HG02981 (cell line): Measurements from ENCODE around the gene SULT4A1.

Experiments used
- ATAC-seq: cut with Tn5 transposase; IDR thresholded peaks from one replicate; pipeline ENCODE4 v1.9.1; 2021; ENCODE audit warnings: mild to moderate bottlenecking, moderate library complexity; ENCODE audit not compliant: unreplicated experiment

Gene SULT4A1

DNA sequence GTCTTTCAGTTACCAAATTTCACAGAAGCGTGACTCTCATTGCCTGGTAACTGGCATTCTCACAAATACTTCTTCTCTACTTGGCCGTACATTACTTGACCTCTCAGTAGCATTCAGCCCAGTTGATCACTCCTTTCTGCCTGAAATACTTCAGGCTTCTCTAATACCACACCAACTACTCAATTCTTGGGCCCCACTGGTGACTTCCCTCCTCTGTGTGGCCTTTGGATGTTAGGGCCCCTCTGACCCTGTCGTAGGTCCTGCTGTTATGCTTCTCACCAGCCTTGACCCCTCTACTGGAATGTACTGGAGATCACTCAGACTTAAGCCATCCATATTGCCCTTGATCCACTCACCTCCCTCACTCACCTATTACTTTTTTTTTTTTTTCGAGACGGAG is 48.0 kb downstream of the SULT4A1 start:
- no peak for ATAC-seq

DNA sequence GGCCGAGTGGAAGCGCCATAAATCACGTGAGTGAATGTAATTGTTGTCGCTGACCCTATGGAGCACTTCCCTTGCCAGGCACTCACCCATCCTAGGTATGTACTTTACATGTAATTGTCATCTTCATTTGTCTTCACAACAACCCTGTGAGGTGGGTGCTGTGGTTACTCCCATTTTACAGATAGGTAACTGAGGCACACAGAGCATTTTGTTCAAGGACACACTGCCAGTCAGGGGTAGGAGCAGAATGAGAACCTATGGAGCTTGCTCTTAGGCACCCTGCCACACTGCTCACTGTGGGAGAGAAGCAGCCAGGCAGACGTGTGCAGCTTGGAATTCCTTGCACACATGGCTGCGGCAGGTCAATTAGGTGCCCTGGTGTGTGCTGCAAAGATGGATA is 49.4 kb downstream of the SULT4A1 start:
- no peak for ATAC-seq

DNA sequence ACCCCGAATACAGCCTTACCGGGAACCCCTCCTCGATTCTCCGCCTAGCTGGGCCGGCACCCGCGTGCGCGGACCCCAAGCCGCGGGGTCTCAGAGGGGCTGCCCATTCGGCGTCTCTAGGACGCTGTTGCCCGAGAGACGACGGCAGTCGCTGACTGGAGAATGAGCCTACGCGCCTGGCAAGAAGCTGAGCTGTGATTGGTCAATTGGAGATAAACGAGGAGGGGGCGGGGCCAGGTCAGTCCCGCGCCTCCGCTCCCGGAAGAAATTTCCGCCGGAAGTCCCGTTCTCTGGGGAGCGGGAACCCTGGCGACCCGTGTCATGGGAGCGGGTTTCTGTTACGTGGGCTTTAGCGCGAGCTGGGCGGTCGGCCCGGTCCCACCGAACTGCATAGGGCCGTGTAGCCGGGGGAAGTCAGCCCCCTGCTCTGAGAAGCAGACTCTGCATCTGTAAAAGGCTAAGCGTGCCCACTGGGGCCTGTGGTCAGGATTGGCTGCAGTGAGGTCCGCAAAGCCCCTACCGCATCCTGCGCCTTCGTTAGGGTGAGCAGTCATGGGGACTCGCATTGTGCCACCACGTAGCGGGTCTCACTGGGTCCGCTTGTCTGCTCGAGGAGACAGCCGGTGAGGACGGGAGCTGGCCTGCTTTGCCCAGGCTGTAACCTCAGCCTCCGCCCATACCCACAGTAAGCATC is 50.0 kb downstream of the SULT4A1 start, which contains the start of gene EFCAB6:
EFCAB6 (minus strand) TSS at position 157 of the 694 bp plus-strand sequence. CDS start 29,987 bp downstream, outside the sequence.
- peak; percentile 89 for ATAC-seq

DNA sequence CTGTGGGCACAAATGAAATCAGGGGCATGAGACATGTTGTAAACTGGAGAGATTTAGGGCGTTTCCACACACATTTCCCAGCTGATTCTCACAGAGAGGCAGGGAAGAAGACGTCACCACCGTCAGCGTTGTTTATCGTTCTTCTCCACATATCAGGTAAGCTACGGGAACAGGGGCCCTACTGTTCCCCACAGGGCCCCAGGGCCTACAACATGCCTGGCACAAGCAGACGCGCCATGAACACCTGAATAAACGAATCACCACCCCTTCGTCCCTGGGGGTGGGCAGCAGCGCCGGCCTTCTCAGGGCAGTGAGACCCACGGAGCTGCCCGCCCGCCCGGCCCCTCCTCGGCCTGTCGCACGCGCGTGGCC is 50.5 kb downstream of the SULT4A1 start:
- ATAC-seq: peak; percentile 16

DNA sequence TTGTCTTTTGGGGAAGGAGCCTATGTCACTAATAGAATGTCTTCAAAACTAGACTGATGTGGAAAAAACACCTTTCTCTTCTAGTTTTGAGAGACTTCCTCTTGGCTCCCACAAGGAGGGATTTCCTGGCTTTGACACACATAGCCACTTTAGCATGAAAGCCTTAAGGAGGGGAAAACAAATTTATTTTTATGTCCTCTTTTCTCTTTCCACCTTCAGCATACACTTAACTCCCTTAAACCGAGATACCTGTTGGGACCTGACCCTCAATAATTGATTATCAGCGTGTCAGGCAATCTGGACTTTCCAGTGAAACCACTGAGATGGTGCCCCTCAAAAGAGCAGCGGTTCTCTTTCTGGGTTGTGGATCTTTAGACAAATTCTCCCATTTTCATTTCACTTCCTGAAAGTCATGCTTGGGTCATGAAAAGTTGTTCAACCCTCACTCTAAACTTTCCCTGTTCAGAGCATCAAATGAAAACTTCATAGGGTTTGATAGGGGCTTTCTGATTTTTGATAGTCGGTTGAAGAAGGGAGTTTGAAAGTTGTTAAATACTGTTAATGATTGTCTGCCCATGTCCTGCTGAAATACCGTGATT is 59.3 kb downstream of the SULT4A1 start:
- ATAC-seq: no peak

DNA sequence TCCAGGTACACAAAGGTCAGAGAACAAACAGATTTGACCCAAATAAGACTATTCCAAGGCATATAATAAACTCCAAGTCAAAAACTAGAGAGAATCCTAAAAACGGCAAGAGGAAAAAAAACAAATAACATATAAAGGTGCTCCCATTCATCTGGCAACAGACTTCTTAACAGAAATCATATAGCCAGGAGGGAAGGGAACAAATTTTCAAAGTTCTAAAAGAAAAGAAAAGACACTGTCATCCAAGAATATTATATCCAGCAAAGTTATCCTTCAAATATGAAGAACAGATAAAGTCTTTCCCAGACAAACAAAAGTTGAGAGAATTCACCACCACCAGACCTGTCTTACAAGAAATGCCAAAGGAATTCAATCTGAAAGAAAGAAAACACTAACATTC is 61.3 kb downstream of the SULT4A1 start:
- no peak for ATAC-seq

DNA sequence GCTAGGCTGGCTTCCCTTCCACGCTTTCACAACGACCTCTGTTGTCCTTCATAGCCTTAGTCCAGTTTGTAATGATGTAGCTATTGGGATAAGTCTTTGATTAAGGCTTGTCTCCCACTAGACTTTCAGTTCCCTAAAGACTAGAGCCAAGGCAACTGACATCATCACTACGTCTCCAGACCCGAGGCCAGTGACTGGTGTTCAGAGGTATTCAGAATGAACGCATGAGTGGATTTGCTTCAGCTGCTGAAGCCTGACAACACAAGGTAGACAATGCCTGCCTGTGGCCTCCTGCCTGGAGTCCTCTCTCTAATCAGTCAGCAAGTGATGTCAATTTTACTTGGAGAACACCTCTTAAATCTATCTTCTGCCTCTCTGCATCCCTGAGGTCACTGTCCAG is 63.8 kb downstream of the SULT4A1 start:
- no peak for ATAC-seq

DNA sequence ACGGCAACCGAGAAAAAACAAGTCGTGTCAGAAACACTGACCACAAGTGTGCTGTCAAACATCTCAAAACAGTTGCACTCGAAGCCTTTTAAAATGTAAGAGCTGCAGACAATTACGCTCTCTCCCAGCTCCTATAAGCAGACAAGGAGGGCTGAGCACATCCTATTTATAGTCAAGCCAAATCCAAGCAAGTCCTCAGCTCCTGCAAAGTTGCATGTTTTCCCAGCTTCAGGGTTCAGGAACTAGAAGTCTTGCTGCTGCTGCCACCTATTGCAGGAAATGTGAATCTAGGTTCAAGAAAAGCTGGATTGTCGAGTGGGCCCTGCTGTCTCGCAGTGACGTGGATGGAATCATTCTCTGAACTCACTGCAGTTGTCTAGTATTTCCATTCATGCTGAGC is 65.7 kb downstream of the SULT4A1 start:
- no peak for ATAC-seq

DNA sequence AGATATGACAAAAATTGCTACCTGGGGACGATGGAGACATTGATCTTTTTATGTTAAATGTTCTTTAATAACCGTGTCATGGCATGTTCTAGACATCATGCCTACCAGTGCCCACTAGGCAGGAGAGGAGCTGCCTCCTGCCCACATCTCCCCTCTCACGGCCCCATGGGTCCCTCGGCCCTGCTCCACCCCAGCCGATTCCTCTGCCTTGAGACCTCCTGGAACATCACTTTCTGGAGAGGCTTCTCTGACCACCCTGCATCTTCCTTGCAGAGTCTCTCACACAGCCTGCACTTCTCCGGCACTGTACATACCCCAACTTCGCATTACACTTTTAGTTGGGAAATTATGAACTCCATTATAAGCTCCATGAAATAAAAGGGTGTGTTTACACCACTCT is 67.0 kb downstream of the SULT4A1 start:
- ATAC-seq: no peak

DNA sequence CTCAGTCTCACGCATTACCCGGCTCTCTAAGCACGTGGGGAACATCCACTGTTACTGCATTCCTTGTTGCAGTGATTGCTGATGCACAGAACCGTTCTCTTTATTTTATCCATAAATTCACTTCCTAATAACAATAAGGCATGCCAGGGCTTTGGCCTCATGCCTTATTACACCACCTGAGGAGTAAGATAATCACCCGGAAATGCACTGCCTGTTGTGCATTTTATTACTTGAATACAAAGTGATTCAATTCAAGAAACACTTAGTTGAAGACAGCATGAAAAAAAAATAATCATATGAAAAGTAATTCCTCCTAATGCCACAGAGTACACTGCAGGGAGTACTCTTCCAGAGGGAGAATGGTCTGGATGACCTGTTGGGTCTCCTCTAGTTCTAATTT is 69.4 kb downstream of the SULT4A1 start:
- ATAC-seq: no peak

DNA sequence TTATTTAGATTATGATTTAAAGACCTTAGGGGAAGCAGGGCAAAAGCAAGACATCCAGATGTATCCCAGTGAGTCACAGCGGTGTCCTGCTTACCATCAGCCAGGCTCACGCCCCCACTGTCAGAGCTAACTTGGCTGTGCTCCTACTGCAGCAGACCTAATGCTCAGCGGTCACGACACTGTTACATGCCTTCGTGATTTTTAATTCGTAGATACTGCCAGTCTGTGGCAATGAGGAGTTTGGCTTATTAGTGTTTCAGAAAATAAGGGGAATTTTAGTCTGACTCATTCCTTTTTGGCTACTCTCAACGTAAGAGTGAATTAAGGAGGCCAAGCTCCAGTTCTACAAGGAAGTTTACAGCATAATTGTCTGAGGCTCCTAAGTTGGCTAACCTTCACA is 72.9 kb downstream of the SULT4A1 start:
- no peak for ATAC-seq

DNA sequence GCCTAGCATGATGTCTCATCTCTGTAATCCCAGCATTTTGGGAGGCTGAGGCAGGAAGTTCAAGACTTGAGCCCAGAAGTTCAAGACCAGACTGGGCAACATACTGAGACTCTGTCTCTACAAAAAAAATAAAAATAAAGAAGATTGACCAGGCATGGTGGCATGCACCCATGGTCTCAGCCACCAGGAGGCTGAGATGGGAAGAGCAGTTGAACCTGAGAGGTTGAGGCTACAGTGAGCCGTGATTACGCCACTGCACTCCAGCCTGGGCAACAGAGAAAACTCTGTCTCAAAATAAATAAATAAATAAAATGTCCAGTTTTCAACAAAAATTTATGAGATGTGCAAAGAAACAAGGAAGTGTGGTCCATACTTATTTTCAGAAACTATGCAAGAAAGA is 78.5 kb downstream of the SULT4A1 start:
- ATAC-seq: no peak

DNA sequence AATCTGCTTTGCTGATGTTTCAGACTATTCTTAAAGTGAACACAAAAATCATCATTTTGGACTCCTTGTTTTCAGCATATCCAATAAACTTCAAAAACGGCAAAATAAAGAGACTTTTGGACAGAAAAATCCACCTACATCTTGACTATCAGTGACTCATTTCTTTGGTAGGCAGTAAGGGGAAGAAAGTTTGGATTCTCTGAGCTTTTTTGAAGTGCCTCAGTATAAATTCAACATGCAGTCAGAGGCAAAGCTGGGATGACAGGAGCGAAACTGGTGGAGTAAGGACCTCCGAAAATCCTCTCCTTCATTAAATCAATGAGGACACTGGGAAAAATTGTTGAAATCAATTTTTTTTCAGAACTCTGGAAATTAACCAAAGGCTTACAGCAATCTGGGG is 79.9 kb downstream of the SULT4A1 start:
- no peak for ATAC-seq

DNA sequence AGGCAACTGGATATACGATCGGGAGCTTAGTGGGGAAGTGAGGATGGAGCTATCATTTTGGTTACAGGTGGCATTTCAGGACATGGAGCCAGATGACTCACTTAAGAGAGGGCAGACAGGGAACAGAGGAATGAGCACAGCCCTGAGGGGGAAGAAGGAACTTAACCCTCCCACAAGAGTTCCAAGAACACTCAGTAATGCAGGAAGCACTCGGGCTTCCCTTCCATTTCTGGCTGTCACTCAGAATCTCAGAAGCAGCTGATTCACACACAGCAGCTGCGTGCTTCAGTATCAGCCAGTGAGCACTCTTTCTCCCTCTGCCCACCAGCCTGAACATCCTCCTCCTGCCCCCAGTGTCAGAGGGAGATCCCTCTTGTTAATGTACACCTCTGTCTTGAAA is 85.0 kb downstream of the SULT4A1 start:
- no peak for ATAC-seq

DNA sequence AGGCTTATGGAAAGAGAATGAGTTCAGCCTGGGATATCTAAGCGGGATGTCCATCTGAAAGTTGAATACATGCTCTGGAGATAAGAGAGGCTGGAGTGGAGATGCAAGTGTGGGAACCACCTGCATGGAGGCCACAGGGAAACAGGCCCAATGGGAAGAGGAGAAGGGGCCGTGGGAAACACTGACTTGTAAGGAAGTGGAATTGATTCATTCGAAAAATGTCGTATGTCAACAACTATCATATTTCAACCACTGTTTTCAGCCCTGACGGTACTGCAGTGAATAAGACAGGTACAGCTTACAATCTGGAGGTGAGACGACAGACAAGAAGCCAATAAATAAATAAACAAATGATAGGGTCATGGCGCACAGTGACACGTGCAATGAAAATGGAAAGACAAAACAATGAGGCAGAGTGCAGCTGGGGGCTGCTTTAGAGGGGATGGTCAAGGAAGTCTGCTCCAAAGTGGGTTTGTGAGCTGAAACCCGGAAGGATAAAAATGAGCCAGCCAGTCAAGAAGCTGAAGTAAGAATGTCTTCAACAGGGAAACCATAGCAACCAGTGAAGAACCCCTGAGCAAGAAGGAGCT is 86.1 kb downstream of the SULT4A1 start:
- no peak for ATAC-seq
